HepG2 (cell line): ENCODE measurements around the gene PAMR1. TPM values are rescaled to one million over a fixed set of nuclear protein-coding genes. Genes with fewer than 3 reads are reported as not detected.
A peak's percentile ranks its signal among the peaks of the same experiment; 100 is the strongest.

Source experiments
- CBFB ChIP-seq: sonication (generic); formaldehyde crosslinking; IDR thresholded peaks from 2 replicates; pipeline ENCODE4 v1.4.0; 2020; ENCODE audit warnings: missing genetic modification reagents
- FOXJ3 ChIP-seq: sonication (generic); formaldehyde crosslinking; IDR thresholded peaks from 2 replicates; pipeline ENCODE4 v1.4.0; 2020; ENCODE audit warnings: missing genetic modification reagents, mild to moderate bottlenecking, borderline replicate concordance
- HMGXB3 ChIP-seq: sonication (generic); formaldehyde crosslinking; IDR thresholded peaks from 2 replicates; pipeline ENCODE4 v1.4.0; 2020; ENCODE audit warnings: missing genetic modification reagents, borderline replicate concordance
- HMGXB4 ChIP-seq, 2 experiments: sonication (generic) in 1 of 2; formaldehyde crosslinking in 1 of 2; IDR thresholded peaks; 2 replicates each; pipeline versions ENCODE4 v1.4.0 to v1.6.1; 2018 to 2020; ENCODE audit warnings: missing genetic modification reagents in 2 of 2, borderline replicate concordance in 1 of 2, low read depth in 1 of 2, mild to moderate bottlenecking in 1 of 2, missing biosample characterization in 1 of 2
- KMT2A ChIP-seq: sonication (generic); formaldehyde crosslinking; IDR thresholded peaks from 2 replicates; pipeline ENCODE4 v1.4.0; 2020; ENCODE audit warnings: missing genetic modification reagents
- MAFK ChIP-seq, 2 experiments: IDR thresholded peaks in 1 of 2; conservative IDR thresholded peaks in 1 of 2; 2 replicates each; pipeline ENCODE4 v1.6.1; 2011; ENCODE audit warnings: improper control_type of control experiment in 2 of 2, low read length in 2 of 2
- MIXL1 ChIP-seq: IDR thresholded peaks from 2 replicates; pipeline ENCODE4 v1.6.1; 2016
- MYPOP ChIP-seq: sonication (generic); formaldehyde crosslinking; IDR thresholded peaks from 2 replicates; pipeline ENCODE4 v1.8.1; 2023; ENCODE audit warnings: mild to moderate bottlenecking, moderate library complexity, missing genetic modification reagents
- NCOA2 ChIP-seq: sonication (generic); formaldehyde crosslinking; IDR thresholded peaks from 2 replicates; pipeline ENCODE4 v1.8.0; 2022; ENCODE audit warnings: inconsistent platforms
- NFKBIZ ChIP-seq: IDR thresholded peaks from 2 replicates; pipeline ENCODE4 v1.6.1; 2018; ENCODE audit warnings: missing genetic modification reagents, missing compliant biosample characterization
- NR2F6 ChIP-seq, 2 experiments: IDR thresholded peaks; 2 replicates each; pipeline ENCODE4 v1.6.1; 2016; ENCODE audit warnings: antibody characterized with exemption in 1 of 2, mild to moderate bottlenecking in 1 of 2
- POGK ChIP-seq: sonication (generic); formaldehyde crosslinking; conservative IDR thresholded peaks from 2 replicates; pipeline ENCODE4 v1.8.0; 2022; ENCODE audit warnings: mild to moderate bottlenecking, moderate library complexity, missing genetic modification reagents
- SALL1 ChIP-seq: sonication (generic); formaldehyde crosslinking; IDR thresholded peaks from 2 replicates; pipeline ENCODE4 v1.8.0; 2022; ENCODE audit warnings: mild to moderate bottlenecking, missing genetic modification reagents
- SOX6 ChIP-seq, 2 experiments: fragments of 450-650 bp in 1 of 2; sonication (generic) in 1 of 2; formaldehyde crosslinking in 1 of 2; IDR thresholded peaks; 2 replicates each; pipeline versions ENCODE4 v1.4.0 to v1.6.1; 2017 to 2020; ENCODE audit warnings: antibody characterized with exemption in 1 of 2, mild to moderate bottlenecking in 1 of 2, missing genetic modification reagents in 1 of 2
- TARDBP ChIP-seq: sonication (generic); formaldehyde crosslinking; IDR thresholded peaks from 2 replicates; pipeline ENCODE4 v1.8.0; 2022; ENCODE audit warnings: mild to moderate bottlenecking, missing genetic modification reagents
- TFAP4 ChIP-seq: sonication (generic); IDR thresholded peaks from 2 replicates; pipeline ENCODE4 v1.6.1; 2016; ENCODE audit warnings: low read depth, borderline replicate concordance
- ZNF792 ChIP-seq: IDR thresholded peaks from 2 replicates; pipeline ENCODE4 v1.6.1; 2016
- ZNF878 ChIP-seq: sonication (generic); formaldehyde crosslinking; IDR thresholded peaks from 2 replicates; pipeline ENCODE4 v1.8.1; 2023; ENCODE audit warnings: mild to moderate bottlenecking, missing genetic modification reagents, moderate library complexity
- polyA plus RNA-seq, 8 experiments: library from polyadenylated mRNA; depleted of rRNA in 3 of 8; stranded (reverse) in 7 of 8; unstranded in 1 of 8; fragments of >200 nt; fragmentation: Illumina TruSeq in 4 of 8; extraction: Trizol in 4 of 8; gene quantifications; 2 replicates each; pipeline versions ENCODE4 v1.2.1 to v1.2.3, GENCODE V29; 2011 to 2016; ENCODE audit warnings: low read depth in 4 of 8, missing spikeins in 1 of 8, mixed read lengths in 1 of 8; ENCODE audit not compliant: insufficient read depth in 1 of 8
- total RNA-seq, 5 experiments: library from RNA; depleted of rRNA; stranded (reverse); fragments of >200 nt; fragmentation: Illumina TruSeq; extraction: Trizol; gene quantifications; 2 replicates each; pipeline ENCODE4 v1.2.3, GENCODE V29; 2016; ENCODE audit warnings: low read depth in 1 of 5

Gene PAMR1
- total and polyA plus RNA-seq, 2 of the 13 experiments (the other 11 are each of a cell fraction or from before 2014, with no cell fraction given), result not detected

GRCh38 chr11:35391922-35392688, 133.3 kb downstream of the PAMR1 start (continued):
- TF ChIP-seq HMGXB3 (CRISPR knock-in tag), result peak; percentile 62; the same call in 1 of the 2 replicates
- TF ChIP-seq MYPOP (CRISPR knock-in tag), result peak; percentile 27; the same call in 1 of the 2 replicates
- 0 out of 2 replicates have a peak, but pooled peaks have one; percentile 23 for TF ChIP-seq POGK (CRISPR knock-in tag)
- peak in 1 of 2 experiments; percentile 56; a peak in 1 of 4 replicates for TF ChIP-seq HMGXB4 (CRISPR knock-in tag; IDR thresholded peaks at IDR 0.05; ENCODE audit: borderline replicate concordance in 1 of 2, low read depth in 1 of 2)
- peak; percentile 17 to 69; a peak in 2 of 4 replicates for TF ChIP-seq MAFK (conservative IDR thresholded peaks at IDR 0.05 in 1 of 2, IDR thresholded peaks at IDR 0.05 in 1 of 2; ENCODE audit: low read length in 2 of 2)
- no peak for TF ChIP-seq CBFB (CRISPR knock-in tag)
- TF ChIP-seq FOXJ3, result no peak
- 0 out of 2 replicates have a peak, but pooled peaks have one; percentile 16 for TF ChIP-seq NCOA2
- TF ChIP-seq NR2F6 (IDR thresholded peaks at IDR 0.05), result no peak
- peak; percentile 32; the same call in 1 of the 2 replicates for TF ChIP-seq NR2F6 (CRISPR knock-in tag; IDR thresholded peaks at IDR 0.05)
- TF ChIP-seq TFAP4, result no peak
- no peak for TF ChIP-seq NFKBIZ (CRISPR knock-in tag)
- 0 out of 2 replicates have a peak, but pooled peaks have one; percentile 37 for TF ChIP-seq ZNF792
- peak; percentile 61 for TF ChIP-seq SALL1 (CRISPR knock-in tag)
- 0 out of 2 replicates have a peak, but pooled peaks have one; percentile 56 for TF ChIP-seq TARDBP (CRISPR knock-in tag)
- peak; percentile 31; the same call in 1 of the 2 replicates for TF ChIP-seq MIXL1 (CRISPR knock-in tag)
- TF ChIP-seq SOX6 (IDR thresholded peaks at IDR 0.05), result no peak
- TF ChIP-seq SOX6 (CRISPR knock-in tag; IDR thresholded peaks at IDR 0.05), result peak; percentile 43; the same call in 1 of the 2 replicates
- TF ChIP-seq ZNF878 (CRISPR knock-in tag), result 0 out of 2 replicates have a peak, but pooled peaks have one; percentile 24
- TF ChIP-seq KMT2A, result 0 out of 2 replicates have a peak, but pooled peaks have one; percentile 33
